ENCODE data around the gene MS4A4A.

GRCh38 chr11:60230681-60231080 is 49.8 kb upstream of the MS4A4A start:
- TF ChIP-seq CTCF (IDR thresholded peaks at IDR 0.05; ENCODE audit: poor library complexity) (no peak), EZH2 (IDR thresholded peaks at IDR 0.05; ENCODE audit: borderline replicate concordance) (no peak), EZH2phosphoT487 (IDR thresholded peaks at IDR 0.05; ENCODE audit: low read depth, severe bottlenecking, unreplicated experiment) (no peak)

Measured in hepatocyte (in vitro differentiated cells).